SK-N-MC (cell line): ENCODE results near the gene TMPRSS9.

Source experiments
- EZH2 ChIP-seq: fragments of 200-600 bp; sonication (generic); IDR thresholded peaks from one replicate; pipeline ENCODE4 v1.6.1; 2017; ENCODE audit warnings: antibody characterized with exemption
- FOXP2 ChIP-seq: optimal IDR thresholded peaks from 2 replicates; pipeline ENCODE3; 2011; ENCODE audit warnings: mild to moderate bottlenecking, moderate library complexity; ENCODE audit not compliant: insufficient read depth; ENCODE audit errors: extremely low read length, control extremely low read depth
- POLR2AphosphoS5 ChIP-seq: IDR thresholded peaks from 2 replicates; pipeline ENCODE4 v1.6.1; 2012; ENCODE audit warnings: mild to moderate bottlenecking, low read depth, low read length, borderline replicate concordance

- TF ChIP-seq EZH2, result no peak
- no peak for TF ChIP-seq POLR2AphosphoS5
- no peak for TF ChIP-seq FOXP2
Measured at GRCh38 chr19:2416321-2417097, 56.4 kb downstream of the TMPRSS9 start.
